ENCODE data around the gene HS1BP3. TPM values are rescaled to one million over a fixed set of nuclear protein-coding genes. Genes with fewer than 3 reads are reported as not detected.

The HS1BP3 gene
- total RNA-seq, 1 donor from 2014 or later = 19.6 TPM

DNA sequence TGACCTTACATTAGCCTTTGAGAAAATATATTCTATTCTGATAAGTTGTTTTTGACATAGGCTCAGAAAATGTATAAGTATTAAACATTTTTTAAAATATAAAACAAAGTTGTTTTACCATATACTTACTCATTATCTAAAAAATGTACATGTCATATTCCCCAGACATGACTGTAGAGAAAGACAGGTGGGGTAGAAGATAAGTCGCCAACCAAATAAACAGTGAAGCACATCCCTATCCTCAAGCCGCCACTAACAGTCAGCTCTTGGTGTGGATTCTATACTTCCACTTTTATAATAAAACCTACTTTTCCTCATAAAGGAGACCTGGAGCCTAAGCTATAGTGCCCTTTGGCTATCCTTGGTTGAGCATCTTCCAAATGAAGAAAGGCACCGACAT is 42.4 kb upstream of the HS1BP3 start:
- H3K36me3 Mint-ChIP-seq (ENCODE audit: low read depth) = peaks cover 11% of the 10 kb centered on the region
- DNase-seq (ENCODE audit: low read depth, low spot score) = no peak
- H3K27me3 Mint-ChIP-seq (ENCODE audit: low read depth) = no peaks in the 10 kb centered on the region
- TF ChIP-seq, protein P1, sequence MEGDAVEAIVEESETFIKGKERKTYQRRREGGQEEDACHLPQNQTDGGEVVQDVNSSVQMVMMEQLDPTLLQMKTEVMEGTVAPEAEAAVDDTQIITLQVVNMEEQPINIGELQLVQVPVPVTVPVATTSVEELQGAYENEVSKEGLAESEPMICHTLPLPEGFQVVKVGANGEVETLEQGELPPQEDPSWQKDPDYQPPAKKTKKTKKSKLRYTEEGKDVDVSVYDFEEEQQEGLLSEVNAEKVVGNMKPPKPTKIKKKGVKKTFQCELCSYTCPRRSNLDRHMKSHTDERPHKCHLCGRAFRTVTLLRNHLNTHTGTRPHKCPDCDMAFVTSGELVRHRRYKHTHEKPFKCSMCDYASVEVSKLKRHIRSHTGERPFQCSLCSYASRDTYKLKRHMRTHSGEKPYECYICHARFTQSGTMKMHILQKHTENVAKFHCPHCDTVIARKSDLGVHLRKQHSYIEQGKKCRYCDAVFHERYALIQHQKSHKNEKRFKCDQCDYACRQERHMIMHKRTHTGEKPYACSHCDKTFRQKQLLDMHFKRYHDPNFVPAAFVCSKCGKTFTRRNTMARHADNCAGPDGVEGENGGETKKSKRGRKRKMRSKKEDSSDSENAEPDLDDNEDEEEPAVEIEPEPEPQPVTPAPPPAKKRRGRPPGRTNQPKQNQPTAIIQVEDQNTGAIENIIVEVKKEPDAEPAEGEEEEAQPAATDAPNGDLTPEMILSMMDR (conservative IDR thresholded peaks at IDR 0.05) = no peak
- no peak overlapping the region for H3K27ac Mint-ChIP-seq (ENCODE audit: unreplicated experiment)
- H3K9me3 Mint-ChIP-seq = no peaks in the 10 kb centered on the region
- H3K4me1 Mint-ChIP-seq = peaks cover 5% of the 10 kb centered on the region
- no peak overlapping the region for H3K4me3 Mint-ChIP-seq

DNA sequence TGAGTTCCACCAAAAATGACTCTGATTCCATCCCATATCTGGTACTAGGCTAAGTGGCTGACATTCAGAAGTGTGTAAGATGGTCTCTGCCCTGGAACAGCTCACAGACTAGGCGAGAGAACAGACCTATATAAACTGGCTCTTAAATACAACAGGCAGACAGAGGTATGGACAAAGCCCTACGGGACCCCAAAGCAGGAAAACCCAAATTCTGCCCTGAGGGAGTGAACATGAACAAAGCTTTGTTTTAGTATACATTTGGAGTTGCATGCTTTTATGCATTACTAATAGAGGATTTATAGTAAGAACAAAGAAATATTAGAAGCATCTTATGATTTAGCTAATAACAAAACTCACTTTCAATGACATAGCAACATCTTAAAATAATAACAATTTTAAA is 41.2 kb upstream of the HS1BP3 start:
- no peak for DNase-seq (ENCODE audit: low read depth, low spot score)
- H3K27me3 Mint-ChIP-seq (ENCODE audit: low read depth) = no peaks in the 10 kb centered on the region
- TF ChIP-seq, protein P1 (conservative IDR thresholded peaks at IDR 0.05) = no peak
- no peaks in the 10 kb centered on the region for H3K9me3 Mint-ChIP-seq
- no peak overlapping the region for H3K4me3 Mint-ChIP-seq
- H3K36me3 Mint-ChIP-seq (ENCODE audit: low read depth) = peaks cover 17% of the 10 kb centered on the region
- no peak overlapping the region for H3K27ac Mint-ChIP-seq (ENCODE audit: unreplicated experiment)
- H3K4me1 Mint-ChIP-seq = peaks cover 5% of the 10 kb centered on the region

DNA sequence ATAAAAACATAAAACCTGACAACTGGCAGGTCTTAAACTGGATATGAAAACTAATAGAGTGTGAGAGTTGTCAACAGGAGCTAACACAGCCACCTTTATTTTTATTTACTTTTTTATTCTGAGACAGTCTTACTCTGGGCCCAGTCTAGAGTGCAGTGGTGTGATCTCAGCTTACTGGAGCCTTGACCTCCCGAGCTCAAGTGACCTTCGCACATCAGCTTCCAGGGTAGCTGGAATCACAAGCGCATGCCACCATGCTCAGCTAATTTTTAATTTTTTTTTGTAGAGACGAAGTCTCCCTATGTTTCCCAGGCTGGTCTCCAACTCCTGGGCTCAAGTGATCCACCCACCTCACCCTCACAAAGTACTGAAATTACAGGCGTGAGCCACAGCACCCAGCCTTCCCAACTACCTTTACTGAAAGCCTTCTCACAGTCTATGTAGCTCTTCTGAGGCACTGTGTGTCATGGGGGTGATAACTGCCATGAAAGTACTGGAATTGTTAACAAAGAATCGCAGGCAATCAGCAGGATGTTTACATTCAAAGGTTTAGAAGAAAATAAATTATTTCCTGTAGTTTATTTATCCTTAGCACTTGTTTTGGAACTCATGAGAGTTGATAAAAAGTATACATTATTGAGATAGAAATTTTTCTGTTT is 40.3 kb upstream of the HS1BP3 start:
- TF ChIP-seq, protein P1 (conservative IDR thresholded peaks at IDR 0.05) = no peak
- H3K36me3 Mint-ChIP-seq (ENCODE audit: low read depth) = peaks cover 21% of the 10 kb centered on the region
- H3K27me3 Mint-ChIP-seq (ENCODE audit: low read depth) = no peaks in the 10 kb centered on the region
- peaks cover 5% of the 10 kb centered on the region for H3K4me1 Mint-ChIP-seq
- no peak overlapping the region for H3K27ac Mint-ChIP-seq (ENCODE audit: unreplicated experiment)
- no peaks in the 10 kb centered on the region for H3K9me3 Mint-ChIP-seq
- H3K4me3 Mint-ChIP-seq = no peak overlapping the region
- no peak for DNase-seq (ENCODE audit: low read depth, low spot score)

DNA sequence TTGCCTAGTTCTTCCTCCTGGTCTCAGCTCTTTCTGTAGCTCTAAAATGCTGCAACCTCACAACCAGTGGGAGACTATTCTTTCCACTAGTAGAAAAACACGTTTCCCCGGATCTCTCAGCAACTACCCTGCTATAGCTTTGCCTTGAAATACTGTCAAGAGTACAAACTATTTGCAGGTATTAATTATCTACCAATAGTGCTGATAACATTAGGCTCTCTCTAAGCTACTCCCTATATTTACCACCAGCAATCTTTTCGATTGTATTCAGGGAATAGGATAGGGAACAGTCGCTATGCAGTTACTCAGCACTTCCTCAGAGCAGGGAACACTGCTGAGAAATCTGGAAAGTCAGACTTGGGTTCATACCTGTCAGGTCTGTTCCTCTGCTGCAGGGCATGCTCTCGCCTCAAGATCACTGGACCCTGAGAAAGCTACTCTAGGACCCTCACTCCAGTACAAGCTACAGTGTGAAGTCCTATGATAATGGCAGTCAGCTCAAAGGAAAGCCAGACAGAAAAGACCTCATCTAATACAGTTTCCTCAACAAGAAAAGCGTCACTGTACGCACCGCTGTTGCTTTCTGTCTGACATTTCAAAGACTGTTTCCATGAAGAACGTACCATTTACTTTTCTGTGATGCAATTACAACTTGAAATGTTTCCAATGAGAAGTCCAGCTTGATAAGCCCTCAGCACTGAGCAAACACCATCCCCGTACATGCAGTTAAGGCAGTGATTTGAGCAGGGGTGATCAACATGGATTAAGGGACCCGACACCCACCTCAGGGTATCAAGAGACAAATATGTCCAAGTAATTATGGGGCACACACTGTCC is 38.7 kb upstream of the HS1BP3 start:
- no peak overlapping the region for H3K4me3 Mint-ChIP-seq
- H3K36me3 Mint-ChIP-seq (ENCODE audit: low read depth) = peaks cover 27% of the 10 kb centered on the region
- DNase-seq (ENCODE audit: low read depth, low spot score) = no peak
- H3K4me1 Mint-ChIP-seq = peaks cover 5% of the 10 kb centered on the region
- no peak overlapping the region for H3K27ac Mint-ChIP-seq (ENCODE audit: unreplicated experiment)
- H3K9me3 Mint-ChIP-seq = no peaks in the 10 kb centered on the region
- TF ChIP-seq, protein P1 (conservative IDR thresholded peaks at IDR 0.05) = no peak
- H3K27me3 Mint-ChIP-seq (ENCODE audit: low read depth) = no peaks in the 10 kb centered on the region

DNA sequence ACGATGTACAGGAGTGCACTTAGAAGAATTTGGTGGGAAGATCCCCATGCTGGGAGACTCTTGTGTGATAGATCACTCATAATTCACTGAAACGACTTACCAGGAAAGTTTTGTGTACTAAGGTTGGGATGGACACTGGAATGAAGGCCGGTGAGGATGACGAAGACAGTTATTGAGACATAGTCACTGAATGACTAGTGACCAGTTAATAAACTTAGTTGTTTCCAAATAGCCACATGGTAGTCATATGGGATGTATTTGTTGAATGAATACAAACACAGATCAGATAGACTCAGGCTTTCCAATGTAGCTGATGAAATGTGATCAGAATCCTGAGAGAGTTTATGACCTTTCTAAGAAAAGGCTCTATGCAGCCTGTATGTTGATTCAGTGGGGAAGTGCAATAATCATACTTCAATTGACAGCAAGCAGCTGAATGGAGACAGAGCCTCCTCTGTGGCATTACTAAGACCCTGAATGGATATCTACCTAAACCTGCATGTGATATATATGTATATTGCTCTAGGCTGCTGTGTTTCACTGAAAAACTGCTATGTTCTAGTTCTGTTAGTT is 36.4 kb upstream of the HS1BP3 start:
- Mint-ChIP-seq H3K4me3 (no peak overlapping the region), H3K27me3 (ENCODE audit: low read depth) (no peaks in the 10 kb centered on the region), H3K4me1 (peaks cover 5% of the 10 kb centered on the region), H3K9me3 (no peaks in the 10 kb centered on the region), H3K36me3 (ENCODE audit: low read depth) (peaks cover 36% of the 10 kb centered on the region), H3K27ac (ENCODE audit: unreplicated experiment) (no peak overlapping the region)
- TF ChIP-seq, protein P1 (conservative IDR thresholded peaks at IDR 0.05) = no peak
- DNase-seq (ENCODE audit: low read depth, low spot score) = no peak

Measured in neural crest cell (in vitro differentiated cells).